ENCODE results near the gene CHDH.

Gene CHDH

GRCh38 chr3:53773021-53773436, 73.2 kb downstream of the CHDH start:
- H3K4me3 ChIP-seq, result no peak overlapping the region
- in situ Hi-C loops (cut with MboI; ENCODE audit: low sequenced_read_pairs), result no loop called here
- no peaks in the 10 kb centered on the region for H3K27me3 ChIP-seq (ENCODE audit: low read depth)

GRCh38 chr3:53772562-53772961, 73.7 kb downstream of the CHDH start:
- no peak overlapping the region for H3K4me3 ChIP-seq
- DNase-seq (ENCODE audit: low spot score in 2 of 2), result no peak
- H3K36me3 ChIP-seq (replicated peaks), result no peaks in the 10 kb centered on the region
- H3K4me1 ChIP-seq, result no peaks in the 10 kb centered on the region
- H3K27me3 ChIP-seq (ENCODE audit: low read depth), result no peaks in the 10 kb centered on the region
- in situ Hi-C loops (cut with MboI; ENCODE audit: low sequenced_read_pairs), result no loop called here
- H3K9me3 ChIP-seq, result no peaks in the 10 kb centered on the region

More at GRCh38 chr3:53773021-53773436, 73.2 kb downstream of the CHDH start:
- no peaks in the 10 kb centered on the region for H3K9me3 ChIP-seq
- DNase-seq (ENCODE audit: low spot score in 2 of 2), result no peak
- H3K36me3 ChIP-seq (replicated peaks), result no peaks in the 10 kb centered on the region
- H3K4me1 ChIP-seq, result no peaks in the 10 kb centered on the region

- DNase-seq (ENCODE audit: low spot score in 2 of 2), result no peak
- in situ Hi-C loops (cut with MboI; ENCODE audit: low sequenced_read_pairs), result no loop called here
- no peaks in the 10 kb centered on the region for H3K9me3 ChIP-seq
- H3K4me1 ChIP-seq, result no peaks in the 10 kb centered on the region
- no peaks in the 10 kb centered on the region for H3K36me3 ChIP-seq (replicated peaks)
- no peak overlapping the region for H3K4me3 ChIP-seq
- H3K27me3 ChIP-seq (ENCODE audit: low read depth), result no peaks in the 10 kb centered on the region
Measured at GRCh38 chr3:53768478-53769459, 77.5 kb downstream of the CHDH start.

- in situ Hi-C loops (cut with MboI; ENCODE audit: low sequenced_read_pairs), result no loop called here
- H3K9me3 ChIP-seq, result no peaks in the 10 kb centered on the region
- no peaks in the 10 kb centered on the region for H3K27me3 ChIP-seq (ENCODE audit: low read depth)
- H3K36me3 ChIP-seq (replicated peaks), result no peaks in the 10 kb centered on the region
- H3K4me3 ChIP-seq, result no peak overlapping the region
- no peak for DNase-seq (ENCODE audit: low spot score in 2 of 2)
- no peaks in the 10 kb centered on the region for H3K4me1 ChIP-seq
Measured at GRCh38 chr3:53766706-53767105, 79.5 kb downstream of the CHDH start.

GRCh38 chr3:53765753-53766152, 80.5 kb downstream of the CHDH start:
- DNase-seq (ENCODE audit: low spot score in 2 of 2), result no peak
- Histone ChIP-seq H3K36me3 (replicated peaks) (no peaks in the 10 kb centered on the region), H3K4me3 (no peak overlapping the region), H3K4me1 (no peaks in the 10 kb centered on the region), H3K9me3 (no peaks in the 10 kb centered on the region), H3K27me3 (ENCODE audit: low read depth) (0 out of 2 replicates have a peak, but pooled peaks cover 3% of the 10 kb centered on the region)
- in situ Hi-C loops (cut with MboI; ENCODE audit: low sequenced_read_pairs), result no loop called here

- DNase-seq (ENCODE audit: low spot score in 2 of 2), result no peak
- in situ Hi-C loops (cut with MboI; ENCODE audit: low sequenced_read_pairs), result no loop called here
Measured at GRCh38 chr3:53764026-53764775, 82.0 kb downstream of the CHDH start.

GRCh38 chr3:53763353-53763752, 82.9 kb downstream of the CHDH start:
- Histone ChIP-seq H3K4me1 (no peaks in the 10 kb centered on the region), H3K27me3 (ENCODE audit: low read depth) (0 out of 2 replicates have a peak, but pooled peaks cover 3% of the 10 kb centered on the region)
- in situ Hi-C loops (cut with MboI; ENCODE audit: low sequenced_read_pairs), result no loop called here

More at GRCh38 chr3:53764026-53764775, 82.0 kb downstream of the CHDH start:
- H3K27me3 ChIP-seq (ENCODE audit: low read depth), result 0 out of 2 replicates have a peak, but pooled peaks cover 3% of the 10 kb centered on the region
- H3K4me3 ChIP-seq, result no peak overlapping the region
- no peaks in the 10 kb centered on the region for H3K4me1 ChIP-seq
- no peaks in the 10 kb centered on the region for H3K9me3 ChIP-seq
- H3K36me3 ChIP-seq (replicated peaks), result no peaks in the 10 kb centered on the region

More at GRCh38 chr3:53763353-53763752, 82.9 kb downstream of the CHDH start:
- no peaks in the 10 kb centered on the region for H3K36me3 ChIP-seq (replicated peaks)
- H3K4me3 ChIP-seq, result no peak overlapping the region
- DNase-seq (ENCODE audit: low spot score in 2 of 2), result no peak
- H3K9me3 ChIP-seq, result no peaks in the 10 kb centered on the region

Data from HAP-1 (cell line).